Mammary epithelial cell (primary cell): ENCODE results near the gene TFAP2A.

Experiments
- EZH2 ChIP-seq: IDR thresholded peaks from 2 replicates; pipeline ENCODE4 v1.6.1; 2012; ENCODE audit warnings: low read length, inconsistent platforms, borderline replicate concordance
- TF ChIP-seq, protein P1 (sequence below), 2 donors: IDR thresholded peaks in 1 of 2; conservative IDR thresholded peaks in 1 of 2; 2 replicates each; pipeline ENCODE4 v1.5.1; 2011 to 2012; ENCODE audit warnings: inconsistent platforms in 2 of 2, low read length in 2 of 2, mild to moderate bottlenecking in 2 of 2, control low read depth in 1 of 2, low read depth in 1 of 2; ENCODE audit not compliant: insufficient read depth in 1 of 2; ENCODE audit errors: extremely low read depth in 1 of 2

GRCh38 chr6:10385524-10386132 is 29.2 kb downstream of the TFAP2A start:
- TF ChIP-seq, protein P1, sequence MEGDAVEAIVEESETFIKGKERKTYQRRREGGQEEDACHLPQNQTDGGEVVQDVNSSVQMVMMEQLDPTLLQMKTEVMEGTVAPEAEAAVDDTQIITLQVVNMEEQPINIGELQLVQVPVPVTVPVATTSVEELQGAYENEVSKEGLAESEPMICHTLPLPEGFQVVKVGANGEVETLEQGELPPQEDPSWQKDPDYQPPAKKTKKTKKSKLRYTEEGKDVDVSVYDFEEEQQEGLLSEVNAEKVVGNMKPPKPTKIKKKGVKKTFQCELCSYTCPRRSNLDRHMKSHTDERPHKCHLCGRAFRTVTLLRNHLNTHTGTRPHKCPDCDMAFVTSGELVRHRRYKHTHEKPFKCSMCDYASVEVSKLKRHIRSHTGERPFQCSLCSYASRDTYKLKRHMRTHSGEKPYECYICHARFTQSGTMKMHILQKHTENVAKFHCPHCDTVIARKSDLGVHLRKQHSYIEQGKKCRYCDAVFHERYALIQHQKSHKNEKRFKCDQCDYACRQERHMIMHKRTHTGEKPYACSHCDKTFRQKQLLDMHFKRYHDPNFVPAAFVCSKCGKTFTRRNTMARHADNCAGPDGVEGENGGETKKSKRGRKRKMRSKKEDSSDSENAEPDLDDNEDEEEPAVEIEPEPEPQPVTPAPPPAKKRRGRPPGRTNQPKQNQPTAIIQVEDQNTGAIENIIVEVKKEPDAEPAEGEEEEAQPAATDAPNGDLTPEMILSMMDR (conservative IDR thresholded peaks at IDR 0.05 in 1 of 2, IDR thresholded peaks at IDR 0.05 in 1 of 2; ENCODE audit: extremely low read depth in 1 of 2, insufficient read depth in 1 of 2, low read depth in 1 of 2, low read length in 2 of 2): no peak
- no peak for TF ChIP-seq EZH2
